Measurements from ENCODE around the gene DNAJC21. TPM values are rescaled to one million over a fixed set of nuclear protein-coding genes. Genes with fewer than 3 reads are reported as not detected.

Gene DNAJC21
- total and polyA plus RNA-seq, 2 donors (not counting 1 experiment from before 2014, with no cell fraction given): 60.4 to 64.4 TPM

- H3K79me2 ChIP-seq (ENCODE audit: control insufficient read depth, insufficient read depth, low read length): no peaks in the 10 kb centered on the region
- no peak for DNase-seq (ENCODE audit: low read depth in 2 of 2)
- no peaks in the 10 kb centered on the region for H3K4me1 ChIP-seq (ENCODE audit: control insufficient read depth, extremely low read depth, insufficient read depth, low read length)
- no peaks in the 10 kb centered on the region for H3K9me3 ChIP-seq (ENCODE audit: control insufficient read depth, insufficient read depth, low read depth, low read length)
- TF ChIP-seq EZH2 (IDR thresholded peaks at IDR 0.05; ENCODE audit: low read length, missing control alignments) (no peak), CTCF (conservative IDR thresholded peaks at IDR 0.05 in 1 of 2, IDR thresholded peaks at IDR 0.05 in 1 of 2; ENCODE audit: low read depth in 1 of 2, low read length in 2 of 2) (no peak)
- H2AFZ ChIP-seq (ENCODE audit: low read length): no peak overlapping the region
- no peak overlapping the region for H3K27ac ChIP-seq (ENCODE audit: insufficient read depth, low read length)
- H3K9ac ChIP-seq (ENCODE audit: insufficient read depth, low read length): no peak overlapping the region
- H3K36me3 ChIP-seq (ENCODE audit: control insufficient read depth, insufficient read depth, low read length): no peaks in the 10 kb centered on the region
- H3K4me3 ChIP-seq (replicated peaks in 1 of 4; ENCODE audit: control extremely low read depth in 1 of 4, insufficient read depth in 1 of 4, low read depth in 3 of 4, low read length in 4 of 4): no peak overlapping the region
- H3K27me3 ChIP-seq (ENCODE audit: control insufficient read depth, insufficient read depth, low read length): no peaks in the 10 kb centered on the region
- no peaks in the 10 kb centered on the region for H4K20me1 ChIP-seq (ENCODE audit: control insufficient read depth, extremely low read depth, insufficient read depth, low read length)
- H3K4me2 ChIP-seq (ENCODE audit: extremely low read depth, insufficient read depth, low read length): no peak overlapping the region
These were observed 34.6 kb upstream of the DNAJC21 start for GRCh38 chr5:34894716-34895115.

- H3K27ac ChIP-seq (ENCODE audit: insufficient read depth, low read length): no peak overlapping the region
- H3K79me2 ChIP-seq (ENCODE audit: control insufficient read depth, insufficient read depth, low read length): no peaks in the 10 kb centered on the region
- no peak overlapping the region for H3K4me2 ChIP-seq (ENCODE audit: extremely low read depth, insufficient read depth, low read length)
- H3K9me3 ChIP-seq (ENCODE audit: control insufficient read depth, insufficient read depth, low read depth, low read length): no peaks in the 10 kb centered on the region
- TF ChIP-seq EZH2 (IDR thresholded peaks at IDR 0.05; ENCODE audit: low read length, missing control alignments): no peak
- TF ChIP-seq CTCF (conservative IDR thresholded peaks at IDR 0.05 in 1 of 2, IDR thresholded peaks at IDR 0.05 in 1 of 2; ENCODE audit: low read depth in 1 of 2, low read length in 2 of 2): no peak
- no peaks in the 10 kb centered on the region for H3K4me1 ChIP-seq (ENCODE audit: control insufficient read depth, extremely low read depth, insufficient read depth, low read length)
- H3K9ac ChIP-seq (ENCODE audit: insufficient read depth, low read length): no peak overlapping the region
- peak in 1 of 2 donors; percentile 47 for DNase-seq (ENCODE audit: low read depth in 2 of 2)
- H3K4me3 ChIP-seq (replicated peaks in 1 of 4; ENCODE audit: control extremely low read depth in 1 of 4, insufficient read depth in 1 of 4, low read depth in 3 of 4, low read length in 4 of 4): no peak overlapping the region
- no peak overlapping the region for H2AFZ ChIP-seq (ENCODE audit: low read length)
- H4K20me1 ChIP-seq (ENCODE audit: control insufficient read depth, extremely low read depth, insufficient read depth, low read length): no peaks in the 10 kb centered on the region
- no peaks in the 10 kb centered on the region for H3K36me3 ChIP-seq (ENCODE audit: control insufficient read depth, insufficient read depth, low read length)
- H3K27me3 ChIP-seq (ENCODE audit: control insufficient read depth, insufficient read depth, low read length): no peaks in the 10 kb centered on the region
These were observed 33.5 kb upstream of the DNAJC21 start for GRCh38 chr5:34895641-34896419.

GRCh38 chr5:34897646-34898045 lies 31.7 kb upstream of the DNAJC21 start:
- Histone ChIP-seq H3K9ac (ENCODE audit: insufficient read depth, low read length) (no peak overlapping the region), H2AFZ (ENCODE audit: low read length) (no peak overlapping the region), H3K4me1 (ENCODE audit: control insufficient read depth, extremely low read depth, insufficient read depth, low read length) (no peaks in the 10 kb centered on the region), H3K27me3 (ENCODE audit: control insufficient read depth, insufficient read depth, low read length) (no peaks in the 10 kb centered on the region), H3K4me2 (ENCODE audit: extremely low read depth, insufficient read depth, low read length) (no peak overlapping the region), H3K4me3 (replicated peaks in 1 of 4; ENCODE audit: control extremely low read depth in 1 of 4, insufficient read depth in 1 of 4, low read depth in 3 of 4, low read length in 4 of 4) (no peak overlapping the region), H3K9me3 (ENCODE audit: control insufficient read depth, insufficient read depth, low read depth, low read length) (no peaks in the 10 kb centered on the region), H3K79me2 (ENCODE audit: control insufficient read depth, insufficient read depth, low read length) (no peaks in the 10 kb centered on the region), H3K27ac (ENCODE audit: insufficient read depth, low read length) (no peak overlapping the region), H4K20me1 (ENCODE audit: control insufficient read depth, extremely low read depth, insufficient read depth, low read length) (no peaks in the 10 kb centered on the region), H3K36me3 (ENCODE audit: control insufficient read depth, insufficient read depth, low read length) (no peaks in the 10 kb centered on the region)
- no peak for TF ChIP-seq EZH2 (IDR thresholded peaks at IDR 0.05; ENCODE audit: low read length, missing control alignments)
- no peak for TF ChIP-seq CTCF (conservative IDR thresholded peaks at IDR 0.05 in 1 of 2, IDR thresholded peaks at IDR 0.05 in 1 of 2; ENCODE audit: low read depth in 1 of 2, low read length in 2 of 2)
- DNase-seq (ENCODE audit: low read depth in 2 of 2): no peak

All from fibroblast of lung (primary cell).